HG03175 (cell line): Measurements from ENCODE around the gene KRT14.

Experiments
- ATAC-seq: cut with Tn5 transposase; IDR thresholded peaks from one replicate; pipeline ENCODE4 v1.9.1; 2021; ENCODE audit warnings: mild to moderate bottlenecking, moderate library complexity; ENCODE audit not compliant: unreplicated experiment

Gene KRT14

GRCh38 chr17:41533613-41534012, 53.1 kb downstream of the KRT14 start:
- no peak for ATAC-seq

GRCh38 chr17:41532947-41533570, 53.6 kb downstream of the KRT14 start:
- ATAC-seq = no peak
